GM12892 (cell line): Measurements from ENCODE around the gene ALDH1A3.

Experiments used
- DNase-seq: peaks from one replicate; pipeline ENCODE4 v3.0.0; 2011; ENCODE audit not compliant: insufficient read length
- FAIRE-seq: peaks from 2 replicates; lab custom pipeline; 2011; peaks lifted over from hg19 to GRCh38; lab: Jason Lieb, UNC
- POLR2A ChIP-seq: IDR thresholded peaks from 2 replicates; pipeline ENCODE4 v1.6.1; 2011; ENCODE audit warnings: low read depth, low read length, control low read depth
- POLR2AphosphoS5 ChIP-seq: IDR thresholded peaks from 2 replicates; pipeline ENCODE4 v1.6.1; 2011; ENCODE audit warnings: low read depth, low read length, control low read depth
- TAF1 ChIP-seq: IDR thresholded peaks from 2 replicates; pipeline ENCODE4 v1.6.1; 2011; ENCODE audit warnings: low read depth, mild to moderate bottlenecking, control low read depth, low read length, borderline replicate concordance

ALDH1A3 gene

GRCh38 chr15:100890051-100890720 is 10.6 kb downstream of the ALDH1A3 start:
- FAIRE-seq (no peak), DNase-seq (no peak)
- TF ChIP-seq POLR2A (no peak), POLR2AphosphoS5 (no peak), TAF1 (no peak)

- DNase-seq (no peak), FAIRE-seq (no peak)
- TF ChIP-seq POLR2A (no peak), POLR2AphosphoS5 (no peak), TAF1 (no peak)
These were observed 11.2 kb downstream of the ALDH1A3 start for GRCh38 chr15:100890850-100891249.

GRCh38 chr15:100891307-100892012 is 11.8 kb downstream of the ALDH1A3 start:
- no peak for FAIRE-seq
- no peak for DNase-seq
- TF ChIP-seq POLR2AphosphoS5 (no peak), POLR2A (no peak), TAF1 (no peak)

GRCh38 chr15:100892013-100892355 is 12.4 kb downstream of the ALDH1A3 start:
- DNase-seq = no peak
- no peak for FAIRE-seq
- TF ChIP-seq POLR2A = no peak

GRCh38 chr15:100893261-100893963 is 13.8 kb downstream of the ALDH1A3 start:
- no peak for TF ChIP-seq POLR2AphosphoS5
- TF ChIP-seq POLR2A = no peak
- no peak for TF ChIP-seq TAF1
- FAIRE-seq = no peak
- no peak for DNase-seq

- no peak for TF ChIP-seq POLR2A
- TF ChIP-seq TAF1 = no peak
- no peak for TF ChIP-seq POLR2AphosphoS5
- DNase-seq (no peak), FAIRE-seq (no peak)
These were observed 14.3 kb downstream of the ALDH1A3 start for GRCh38 chr15:100893964-100894295.

- DNase-seq = no peak
- no peak for FAIRE-seq
These were observed 16.1 kb downstream of the ALDH1A3 start for GRCh38 chr15:100895721-100896120.

GRCh38 chr15:100897221-100898151 is 17.9 kb downstream of the ALDH1A3 start:
- no peak for DNase-seq
- no peak for FAIRE-seq
- no peak for TF ChIP-seq TAF1
- TF ChIP-seq POLR2A = no peak
- TF ChIP-seq POLR2AphosphoS5 = no peak

More at GRCh38 chr15:100895721-100896120, 16.1 kb downstream of the ALDH1A3 start:
- TF ChIP-seq TAF1 (no peak), POLR2AphosphoS5 (no peak), POLR2A (no peak)

GRCh38 chr15:100898152-100898490 is 18.5 kb downstream of the ALDH1A3 start:
- DNase-seq (no peak), FAIRE-seq (no peak)

GRCh38 chr15:100898661-100899462 is 19.2 kb downstream of the ALDH1A3 start:
- TF ChIP-seq POLR2A = no peak
- TF ChIP-seq POLR2AphosphoS5 = no peak
- TF ChIP-seq TAF1 = no peak
- FAIRE-seq = no peak

More at GRCh38 chr15:100898152-100898490, 18.5 kb downstream of the ALDH1A3 start:
- TF ChIP-seq TAF1 = no peak
- TF ChIP-seq POLR2AphosphoS5 = no peak
- no peak for TF ChIP-seq POLR2A

More at GRCh38 chr15:100898661-100899462, 19.2 kb downstream of the ALDH1A3 start:
- DNase-seq = no peak
